HepG2 (cell line): Measurements from ENCODE around the gene NGFR.

Experiments used
- KLF9 ChIP-seq: IDR thresholded peaks from 2 replicates; pipeline ENCODE4 v1.6.1; 2016; ENCODE audit warnings: low read depth
- PHB2 ChIP-seq: fragments of 450-650 bp; IDR thresholded peaks from 2 replicates; pipeline ENCODE4 v1.6.1; 2018; ENCODE audit not compliant: partially characterized antibody
- POGK ChIP-seq: sonication (generic); formaldehyde crosslinking; conservative IDR thresholded peaks from 2 replicates; pipeline ENCODE4 v1.8.0; 2022; ENCODE audit warnings: mild to moderate bottlenecking, moderate library complexity, missing genetic modification reagents
- SNAI1 ChIP-seq: sonication (generic); formaldehyde crosslinking; IDR thresholded peaks from 2 replicates; pipeline ENCODE4 v1.5.0; 2020; ENCODE audit warnings: mild to moderate bottlenecking, missing genetic modification reagents, borderline replicate concordance

GRCh38 chr17:49460401-49460800, 34.7 kb upstream of the NGFR start:
- no peak for TF ChIP-seq PHB2
- no peak for TF ChIP-seq KLF9
- TF ChIP-seq POGK (CRISPR knock-in tag) = no peak
- TF ChIP-seq SNAI1 (CRISPR knock-in tag) = no peak
